ENCODE results near the gene GPNMB. TPM values are rescaled to one million over a fixed set of nuclear protein-coding genes. Genes with fewer than 3 reads are reported as not detected.

GPNMB gene
- total and polyA plus RNA-seq, 2 of the 13 experiments (the other 11 are each of a cell fraction or from before 2014, with no cell fraction given), result 1.1 to 1.6 TPM

GRCh38 chr7:23266918-23267317 lies 20.3 kb downstream of the GPNMB start:
- POLR2A ChIA-PET, result no interaction called here
- TF ChIP-seq NR2C2 (CRISPR knock-in tag; IDR thresholded peaks at IDR 0.05; ENCODE audit: borderline replicate concordance), result no peak
- TF ChIP-seq, protein P1, sequence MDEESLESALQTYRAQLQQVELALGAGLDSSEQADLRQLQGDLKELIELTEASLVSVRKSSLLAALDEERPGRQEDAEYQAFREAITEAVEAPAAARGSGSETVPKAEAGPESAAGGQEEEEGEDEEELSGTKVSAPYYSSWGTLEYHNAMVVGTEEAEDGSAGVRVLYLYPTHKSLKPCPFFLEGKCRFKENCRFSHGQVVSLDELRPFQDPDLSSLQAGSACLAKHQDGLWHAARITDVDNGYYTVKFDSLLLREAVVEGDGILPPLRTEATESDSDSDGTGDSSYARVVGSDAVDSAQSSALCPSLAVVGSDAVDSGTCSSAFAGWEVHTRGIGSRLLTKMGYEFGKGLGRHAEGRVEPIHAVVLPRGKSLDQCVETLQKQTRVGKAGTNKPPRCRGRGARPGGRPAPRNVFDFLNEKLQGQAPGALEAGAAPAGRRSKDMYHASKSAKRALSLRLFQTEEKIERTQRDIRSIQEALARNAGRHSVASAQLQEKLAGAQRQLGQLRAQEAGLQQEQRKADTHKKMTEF (CRISPR knock-in tag; IDR thresholded peaks at IDR 0.05), result no peak
- TF ChIP-seq ZNF569 (CRISPR knock-in tag; IDR thresholded peaks at IDR 0.05; ENCODE audit: borderline replicate concordance), result no peak
- no peak for TF ChIP-seq ZFAT (CRISPR knock-in tag; conservative IDR thresholded peaks at IDR 0.05)
- TF ChIP-seq, protein P2, sequence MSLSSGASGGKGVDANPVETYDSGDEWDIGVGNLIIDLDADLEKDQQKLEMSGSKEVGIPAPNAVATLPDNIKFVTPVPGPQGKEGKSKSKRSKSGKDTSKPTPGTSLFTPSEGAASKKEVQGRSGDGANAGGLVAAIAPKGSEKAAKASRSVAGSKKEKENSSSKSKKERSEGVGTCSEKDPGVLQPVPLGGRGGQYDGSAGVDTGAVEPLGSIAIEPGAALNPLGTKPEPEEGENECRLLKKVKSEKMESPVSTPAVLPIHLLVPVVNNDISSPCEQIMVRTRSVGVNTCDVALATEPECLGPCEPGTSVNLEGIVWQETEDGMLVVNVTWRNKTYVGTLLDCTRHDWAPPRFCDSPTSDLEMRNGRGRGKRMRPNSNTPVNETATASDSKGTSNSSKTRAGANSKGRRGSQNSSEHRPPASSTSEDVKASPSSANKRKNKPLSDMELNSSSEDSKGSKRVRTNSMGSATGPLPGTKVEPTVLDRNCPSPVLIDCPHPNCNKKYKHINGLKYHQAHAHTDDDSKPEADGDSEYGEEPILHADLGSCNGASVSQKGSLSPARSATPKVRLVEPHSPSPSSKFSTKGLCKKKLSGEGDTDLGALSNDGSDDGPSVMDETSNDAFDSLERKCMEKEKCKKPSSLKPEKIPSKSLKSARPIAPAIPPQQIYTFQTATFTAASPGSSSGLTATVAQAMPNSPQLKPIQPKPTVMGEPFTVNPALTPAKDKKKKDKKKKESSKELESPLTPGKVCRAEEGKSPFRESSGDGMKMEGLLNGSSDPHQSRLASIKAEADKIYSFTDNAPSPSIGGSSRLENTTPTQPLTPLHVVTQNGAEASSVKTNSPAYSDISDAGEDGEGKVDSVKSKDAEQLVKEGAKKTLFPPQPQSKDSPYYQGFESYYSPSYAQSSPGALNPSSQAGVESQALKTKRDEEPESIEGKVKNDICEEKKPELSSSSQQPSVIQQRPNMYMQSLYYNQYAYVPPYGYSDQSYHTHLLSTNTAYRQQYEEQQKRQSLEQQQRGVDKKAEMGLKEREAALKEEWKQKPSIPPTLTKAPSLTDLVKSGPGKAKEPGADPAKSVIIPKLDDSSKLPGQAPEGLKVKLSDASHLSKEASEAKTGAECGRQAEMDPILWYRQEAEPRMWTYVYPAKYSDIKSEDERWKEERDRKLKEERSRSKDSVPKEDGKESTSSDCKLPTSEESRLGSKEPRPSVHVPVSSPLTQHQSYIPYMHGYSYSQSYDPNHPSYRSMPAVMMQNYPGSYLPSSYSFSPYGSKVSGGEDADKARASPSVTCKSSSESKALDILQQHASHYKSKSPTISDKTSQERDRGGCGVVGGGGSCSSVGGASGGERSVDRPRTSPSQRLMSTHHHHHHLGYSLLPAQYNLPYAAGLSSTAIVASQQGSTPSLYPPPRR (CRISPR knock-in tag; IDR thresholded peaks at IDR 0.05; ENCODE audit: borderline replicate concordance), result no peak
- no peak for TF ChIP-seq ATM (IDR thresholded peaks at IDR 0.05; ENCODE audit: borderline replicate concordance)
- no peak for TF ChIP-seq PITX1 (CRISPR knock-in tag; IDR thresholded peaks at IDR 0.05)
- no peak for TF ChIP-seq SNAPC4 (CRISPR knock-in tag; IDR thresholded peaks at IDR 0.05)
- TF ChIP-seq ZMYM4 (CRISPR knock-in tag; IDR thresholded peaks at IDR 0.05), result no peak
- no peak for TF ChIP-seq ZNF512B (CRISPR knock-in tag; IDR thresholded peaks at IDR 0.05; ENCODE audit: borderline replicate concordance)

More at GRCh38 chr7:23266918-23267317, 20.3 kb downstream of the GPNMB start:
- peaks cover 11% of the 10 kb centered on the region for H3K4me1 ChIP-seq (ENCODE audit: insufficient read depth, low read length)
- no peaks in the 10 kb centered on the region for H3K9me3 ChIP-seq (ENCODE audit: low read length)
- intact Hi-C loops (cut with micrococcal nuclease; ENCODE audit: unreplicated experiment), result loop anchor here (10.0 kb wide), 1 partner anchor 162 kb away; the partner anchor contains the start of gene KLHL7
- no peak overlapping the region for H3K9ac ChIP-seq (ENCODE audit: insufficient read depth, low read depth, low read length)
- H2AFZ ChIP-seq (ENCODE audit: low read length), result no peak overlapping the region
- CTCF ChIA-PET (ENCODE audit: low intra/inter-chr PET ratio, low total read pairs), result no interaction called here
- no peak overlapping the region for H3K4me3 ChIP-seq (replicated peaks in 1 of 3; ENCODE audit: insufficient read depth in 1 of 3, low read depth in 2 of 3, low read length in 3 of 3)
- no TSS peak for BruUV-seq (replicated peaks)
- no peaks in the 10 kb centered on the region for H3K79me2 ChIP-seq (ENCODE audit: insufficient read depth, low read length)
- peaks cover 0 to 7% of the 10 kb centered on the region in 2 experiments; a peak in 1 of 5 replicates for H3K27me3 ChIP-seq (ENCODE audit: control insufficient read depth in 1 of 2, insufficient read depth in 2 of 2, low read length in 2 of 2)
- in situ Hi-C loops (cut with HindIII; ENCODE audit: extremely low pct_ligation_motif_present, low pct_unique_long_range_greater_than_20kb), result loop anchor here (25.0 kb wide), 1 partner anchor 445 kb away; the partner anchor contains the start of gene STK31
- H3K27ac ChIP-seq (ENCODE audit: extremely low read length, insufficient read depth, low read length), result no peak overlapping the region
- FAIRE-seq (no peak), ATAC-seq (no peak; the same call in 2 of the 3 replicates), DNase-seq (ENCODE audit: low spot score) (no peak)
- no peaks in the 10 kb centered on the region for H3K36me3 ChIP-seq (replicated peaks in 1 of 2; ENCODE audit: control insufficient read depth in 1 of 2, insufficient read depth in 2 of 2, low read length in 2 of 2)
- 50% methylated on average over 2 of the region's 2 CpGs for WGBS (ENCODE audit: low lambda C conversion rate)
- no peaks in the 10 kb centered on the region for H4K20me1 ChIP-seq (ENCODE audit: insufficient read depth, low read length)
- no peak overlapping the region for H3K4me2 ChIP-seq (ENCODE audit: low read depth, low read length)

All from HepG2 (cell line).